IMR-90 (cell line): Measurements from ENCODE around the gene CPSF4. TPM values are rescaled to one million over a fixed set of nuclear protein-coding genes. Genes with fewer than 3 reads are reported as not detected.

Experiments used
- ATAC-seq: fragments of 200-7000 bp; cut with Tn5 transposase; 2 replicates; pipeline ENCODE4 v1.9.1; 2020; ENCODE audit warnings: low read depth, mild to moderate bottlenecking, moderate library complexity
- BruUV-seq: library from RNA; stranded (reverse); fragments of 400-500 nt; replicated peaks from 2 replicates; lab custom pipeline; 2021; lab: Mats Ljungman, UMichigan
- CTCF ChIA-PET: fragments of 300-600 bp; formaldehyde crosslinking; extraction: SDS; loops from one replicate; lab custom pipeline; 2021; ENCODE audit warnings: antibody characterized with exemption; lab: Yijun Ruan, JAX
- POLR2A ChIA-PET: fragments of 300-600 bp; sonication (Branson Sonifier 250); formaldehyde crosslinking; loops from one replicate; lab custom pipeline; 2022; ENCODE audit warnings: antibody characterized with exemption; ENCODE audit not compliant: unreplicated experiment; lab: Charles Lee
- DNase-seq: peaks from one replicate; pipeline ENCODE4 v3.0.0; 2013
- H2AFZ ChIP-seq: replicated peaks from 2 replicates; pipeline ENCODE3; 2013; ENCODE audit warnings: low read length, mild to moderate bottlenecking; ENCODE audit not compliant: poor library complexity
- H2AK5ac ChIP-seq: 2 replicates; pipeline ENCODE4 v1.6.1; 2013; ENCODE audit warnings: low read depth, low read length, inconsistent platforms
- H2AK9ac ChIP-seq: replicated peaks from 2 replicates; pipeline ENCODE3; 2013; ENCODE audit warnings: mild to moderate bottlenecking, low read depth, low read length, moderate library complexity; ENCODE audit not compliant: poor library complexity
- H2BK120ac ChIP-seq: 2 replicates; pipeline ENCODE4 v1.6.1; 2013; ENCODE audit warnings: low read depth, low read length, inconsistent platforms
- H2BK15ac ChIP-seq: 3 replicates; pipeline ENCODE4 v1.6.1; 2013; ENCODE audit warnings: low read depth, low read length, inconsistent platforms
- H2BK20ac ChIP-seq: 2 replicates; pipeline ENCODE4 v1.6.1; 2013; ENCODE audit warnings: low read depth, mild to moderate bottlenecking, inconsistent platforms, low read length, moderate library complexity
- H2BK5ac ChIP-seq: 2 replicates; pipeline ENCODE4 v1.6.1; 2013; ENCODE audit warnings: mild to moderate bottlenecking, low read depth, low read length, inconsistent platforms; ENCODE audit not compliant: poor library complexity, severe bottlenecking
- H3K14ac ChIP-seq: replicated peaks from 2 replicates; pipeline ENCODE4 v1.6.1; 2013; ENCODE audit warnings: low read depth, low read length, inconsistent platforms
- H3K18ac ChIP-seq: 2 replicates; pipeline ENCODE4 v1.6.1; 2013; ENCODE audit warnings: low read depth, low read length, control low read depth
- H3K23ac ChIP-seq: 2 replicates; pipeline ENCODE4 v1.6.1; 2013; ENCODE audit warnings: low read depth, low read length, inconsistent platforms
- H3K27ac ChIP-seq: 2 replicates; pipeline ENCODE4 v1.5.1; 2013; ENCODE audit warnings: mild to moderate bottlenecking, control low read depth, low read length; ENCODE audit not compliant: insufficient read depth
- H3K27me3 ChIP-seq: 2 replicates; pipeline ENCODE4 v1.6.1; 2013; ENCODE audit warnings: low read length; ENCODE audit not compliant: control insufficient read depth, insufficient read depth
- H3K36me3 ChIP-seq: 2 replicates; pipeline ENCODE4 v1.6.1; 2013; ENCODE audit warnings: low read length, mixed read lengths; ENCODE audit not compliant: control insufficient read depth, insufficient read depth
- H3K4ac ChIP-seq: 2 replicates; pipeline ENCODE4 v1.6.1; 2013; ENCODE audit warnings: low read depth, low read length, inconsistent platforms
- H3K4me1 ChIP-seq: 2 replicates; pipeline ENCODE4 v1.6.1; 2013; ENCODE audit warnings: low read length, mixed read lengths; ENCODE audit not compliant: control insufficient read depth, insufficient read depth
- H3K4me2 ChIP-seq: 2 replicates; pipeline ENCODE4 v1.6.1; 2013; ENCODE audit warnings: low read depth, mild to moderate bottlenecking, control low read depth, low read length, moderate library complexity
- H3K4me3 ChIP-seq: 2 replicates; pipeline ENCODE4 v1.5.1; 2013; ENCODE audit warnings: low read depth, mild to moderate bottlenecking, control low read depth, low read length, moderate library complexity; ENCODE audit not compliant: insufficient read depth
- H3K56ac ChIP-seq: 2 replicates; pipeline ENCODE4 v1.6.1; 2013; ENCODE audit warnings: low read length, inconsistent platforms; ENCODE audit not compliant: insufficient read depth; ENCODE audit errors: extremely low read depth
- H3K79me1 ChIP-seq, 2 experiments: 2 replicates each; pipeline ENCODE4 v1.6.1; 2013; ENCODE audit warnings: low read length in 2 of 2, inconsistent platforms in 1 of 2, low read depth in 1 of 2
- H3K9ac ChIP-seq: 2 replicates; pipeline ENCODE4 v1.6.1; 2013; ENCODE audit warnings: low read depth, low read length, control low read depth
- H3K9me1 ChIP-seq: 2 replicates; pipeline ENCODE4 v1.6.1; 2013; ENCODE audit warnings: low read length, inconsistent platforms; ENCODE audit not compliant: insufficient read depth
- H3K9me3 ChIP-seq: 2 replicates; pipeline ENCODE4 v1.6.1; 2013; ENCODE audit warnings: low read length; ENCODE audit not compliant: control insufficient read depth, insufficient read depth
- H4K20me1 ChIP-seq: 2 replicates; pipeline ENCODE4 v1.6.1; 2013; ENCODE audit warnings: low read length, inconsistent platforms; ENCODE audit not compliant: insufficient read depth
- H4K5ac ChIP-seq: 2 replicates; pipeline ENCODE4 v1.6.1; 2013; ENCODE audit warnings: mild to moderate bottlenecking, low read depth, low read length, control low read depth
- H4K8ac ChIP-seq, 2 experiments: 2 replicates each; pipeline ENCODE4 v1.6.1; 2013; ENCODE audit warnings: low read depth in 2 of 2, low read length in 2 of 2, control low read depth in 1 of 2, inconsistent platforms in 1 of 2
- H4K91ac ChIP-seq: 2 replicates; pipeline ENCODE4 v1.6.1; 2013; ENCODE audit warnings: low read depth, low read length, inconsistent platforms; ENCODE audit not compliant: insufficient read depth
- MXI1 ChIP-seq: IDR thresholded peaks from 2 replicates; pipeline ENCODE4 v1.6.1; 2012; ENCODE audit warnings: low read depth, mild to moderate bottlenecking, low read length, moderate library complexity, borderline replicate concordance
- SMC3 ChIP-seq: fragments of 150-350 bp; IDR thresholded peaks from 2 replicates; pipeline ENCODE4 v1.6.1; 2016; ENCODE audit warnings: low read depth, mild to moderate bottlenecking, antibody characterized with exemption, low read length, moderate library complexity
- WGBS, 2 experiments: methylation state at CpG; one replicate each; pipeline versions ENCODE4 v1.1.5 to v1.1.7; 2013; ENCODE audit warnings: missing lambda C conversion rate in 2 of 2; ENCODE audit not compliant: insufficient read length in 1 of 2; ENCODE audit errors: extremely low coverage in 2 of 2; 5-methylcytosine and 5-hydroxymethylcytosine counted together
- dilution Hi-C: fragments of 300-500 bp; cut with HindIII; formaldehyde crosslinking; loops from one replicate; pipeline ENCODE4 v1.14.3; 2018; ENCODE audit warnings: low sequenced_read_pairs; ENCODE audit not compliant: unreplicated experiment
- in situ Hi-C: fragments of 300-500 bp; cut with MboI; formaldehyde crosslinking; loops from 3 replicates; pipeline ENCODE4 v1.14.3; 2019; ENCODE audit warnings: low sequenced_read_pairs, inconsistent platforms, mixed read lengths
- intact Hi-C: fragments of 100-400 bp; cut with micrococcal nuclease; formaldehyde crosslinking; loops from 2 replicates; pipeline ENCODE4 v1.10.0; 2022
- polyA plus RNA-seq, 3 experiments: library from polyadenylated mRNA; depleted of rRNA; stranded (reverse); fragments of >200 nt; gene quantifications; 2 replicates each; pipeline ENCODE4 v1.2.3, GENCODE V29; 2012; ENCODE audit warnings: low replicate concordance in 1 of 3
- total RNA-seq: library from RNA; depleted of rRNA; stranded (reverse); fragments of >200 nt; gene quantifications from 2 replicates; pipeline ENCODE4 v1.2.3, GENCODE V29; 2012

Gene CPSF4
- total and polyA plus RNA-seq, 2 of the 4 experiments (the other 2 are of a cell fraction): 23.8 to 44.9 TPM

- H2BK5ac ChIP-seq: no peak overlapping the region
- no peaks in the 10 kb centered on the region; the same call in 1 of the 2 replicates for H3K4me1 ChIP-seq
- H2BK120ac ChIP-seq: no peak overlapping the region
- peaks cover 41% of the 10 kb centered on the region for H3K36me3 ChIP-seq
- POLR2A ChIA-PET: no interaction called here
- no peak overlapping the region for H3K18ac ChIP-seq
- dilution Hi-C loops: no loop called here
- H3K4me3 ChIP-seq: no peak overlapping the region
- no peak overlapping the region for H3K14ac ChIP-seq
- CTCF ChIA-PET: no interaction called here
- no peak overlapping the region for H2AK9ac ChIP-seq
- DNase-seq (no peak), ATAC-seq (no peak)
- H3K23ac ChIP-seq: no peak overlapping the region
- no peak overlapping the region for H2AFZ ChIP-seq
- no peak overlapping the region for H3K56ac ChIP-seq
- TF ChIP-seq SMC3 (no peak), MXI1 (no peak)
- H3K9me1 ChIP-seq: peaks cover 6% of the 10 kb centered on the region; the same call in 1 of the 2 replicates
- no peak overlapping the region for H2AK5ac ChIP-seq
- H4K20me1 ChIP-seq: peaks cover 54% of the 10 kb centered on the region
- no peak overlapping the region for H3K4me2 ChIP-seq
- no peak overlapping the region for H3K9ac ChIP-seq
- in situ Hi-C loops: no loop called here
- H3K4ac ChIP-seq: no peak overlapping the region
- intact Hi-C loops: no loop called here
- H3K27ac ChIP-seq: no peak overlapping the region
- H2BK20ac ChIP-seq: no peak overlapping the region
- peaks cover 19 to 73% of the 10 kb centered on the region in 2 experiments for H3K79me1 ChIP-seq
- H4K5ac ChIP-seq: no peak overlapping the region
- no peaks in the 10 kb centered on the region for H3K9me3 ChIP-seq
- H3K27me3 ChIP-seq: no peaks in the 10 kb centered on the region
- no peak overlapping the region for H2BK15ac ChIP-seq
- no peak overlapping the region for H4K91ac ChIP-seq
- no peak overlapping the region for H4K8ac ChIP-seq
- 100% methylated on average over 1 of the region's 2 CpGs; no CpG with 5 or more reads in 1 of the 2 experiments for WGBS, 2 experiments
- BruUV-seq: no TSS peak
Observed at GRCh38 chr7:99461221-99461620, 22.5 kb downstream of the CPSF4 start.
